HEK293T (cell line): ENCODE results near the gene DPPA3.

ENCODE experiments used
- BHLHE40 ChIP-seq: fragments of 450-650 bp; IDR thresholded peaks from 2 replicates; pipeline ENCODE4 v1.6.1; 2016; ENCODE audit warnings: mild to moderate bottlenecking, moderate library complexity, borderline replicate concordance
- CTBP1 ChIP-seq: fragments of 450-650 bp; IDR thresholded peaks from 2 replicates; pipeline ENCODE4 v1.6.1; 2016; ENCODE audit warnings: borderline replicate concordance
- ELF4 ChIP-seq: fragments of 450-650 bp; IDR thresholded peaks from 2 replicates; pipeline ENCODE4 v1.6.1; 2017; ENCODE audit warnings: antibody characterized with exemption
- HDGF ChIP-seq: fragments of 450-650 bp; IDR thresholded peaks from 2 replicates; pipeline ENCODE4 v1.6.1; 2017; ENCODE audit warnings: antibody characterized with exemption, borderline replicate concordance
- SP1 ChIP-seq: fragments of 450-650 bp; IDR thresholded peaks from 2 replicates; pipeline ENCODE4 v1.6.1; 2017
- SUZ12 ChIP-seq: fragments of 450-650 bp; IDR thresholded peaks from 2 replicates; pipeline ENCODE4 v1.6.1; 2016; ENCODE audit warnings: mild to moderate bottlenecking

DNA sequence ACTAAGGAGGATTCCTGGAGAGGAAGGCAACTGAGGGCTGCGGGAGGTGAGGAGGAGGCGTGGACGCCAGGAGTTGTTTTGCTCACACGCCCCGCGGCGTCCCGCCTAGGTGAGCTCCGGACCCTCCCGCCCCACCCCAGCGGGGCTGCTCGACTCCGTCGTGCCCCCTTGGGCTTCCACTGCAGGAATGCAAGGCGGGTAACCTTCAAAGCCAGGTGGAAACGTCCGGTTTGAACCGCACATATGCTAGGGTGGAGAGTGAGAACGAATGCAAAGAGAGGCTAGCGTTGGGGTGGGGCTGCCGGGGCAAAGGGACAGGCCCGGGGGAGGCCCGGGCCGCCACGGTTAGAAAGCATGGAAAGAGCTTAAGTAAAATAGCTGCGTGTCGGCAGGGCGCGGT, 5.4 kb upstream of the DPPA3 start:
- TF ChIP-seq SUZ12 (no peak), SP1 (no peak), ELF4 (no peak), BHLHE40 (no peak), CTBP1 (no peak), HDGF (no peak)
